Measurements from ENCODE around the gene ISG20.
A peak's percentile ranks its signal among the peaks of the same experiment; 100 is the strongest.

The ISG20 gene

GRCh38 chr15:88699861-88700260 is 61.0 kb downstream of the ISG20 start:
- Histone ChIP-seq H4K20me1 (ENCODE audit: insufficient read depth, low read length) (no peaks in the 10 kb centered on the region), H3K9me3 (ENCODE audit: insufficient read depth, low read length) (no peaks in the 10 kb centered on the region), H3K36me3 (replicated peaks; ENCODE audit: low read depth, low read length) (no peaks in the 10 kb centered on the region), H3K9ac (ENCODE audit: low read length) (no peak overlapping the region), H3K27me3 (ENCODE audit: low read depth, low read length) (peaks cover 24% of the 10 kb centered on the region; the same call in 1 of the 2 replicates), H2AFZ (ENCODE audit: low read depth, low read length) (no peak overlapping the region), H3K4me1 (ENCODE audit: low read length) (peaks cover 10% of the 10 kb centered on the region; the same call in 1 of the 2 replicates), H3K4me2 (ENCODE audit: low read length) (no peak overlapping the region), H3K27ac (ENCODE audit: low read length) (no peak overlapping the region), H3K79me2 (ENCODE audit: low read length) (no peaks in the 10 kb centered on the region), H3K4me3 (ENCODE audit: low read length) (no peak overlapping the region)
- no peak for TF ChIP-seq EZH2phosphoT487 (IDR thresholded peaks at IDR 0.05; ENCODE audit: low read depth)
- TF ChIP-seq CTCF (IDR thresholded peaks at IDR 0.05; ENCODE audit: low read depth, low read length), result no peak

GRCh38 chr15:88700716-88701115 is 61.9 kb downstream of the ISG20 start:
- Histone ChIP-seq H3K4me1 (ENCODE audit: low read length) (peaks cover 10% of the 10 kb centered on the region; the same call in 1 of the 2 replicates), H2AFZ (ENCODE audit: low read depth, low read length) (no peak overlapping the region), H3K27me3 (ENCODE audit: low read depth, low read length) (peaks cover 24% of the 10 kb centered on the region; the same call in 1 of the 2 replicates), H3K27ac (ENCODE audit: low read length) (no peak overlapping the region), H3K36me3 (replicated peaks; ENCODE audit: low read depth, low read length) (no peaks in the 10 kb centered on the region), H4K20me1 (ENCODE audit: insufficient read depth, low read length) (no peaks in the 10 kb centered on the region), H3K4me3 (ENCODE audit: low read length) (no peak overlapping the region), H3K9me3 (ENCODE audit: insufficient read depth, low read length) (no peaks in the 10 kb centered on the region), H3K4me2 (ENCODE audit: low read length) (no peak overlapping the region), H3K79me2 (ENCODE audit: low read length) (no peaks in the 10 kb centered on the region), H3K9ac (ENCODE audit: low read length) (no peak overlapping the region)
- TF ChIP-seq CTCF (IDR thresholded peaks at IDR 0.05; ENCODE audit: low read depth, low read length), result no peak
- TF ChIP-seq EZH2phosphoT487 (IDR thresholded peaks at IDR 0.05; ENCODE audit: low read depth), result no peak

- Histone ChIP-seq H3K27ac (ENCODE audit: low read length) (no peak overlapping the region), H3K4me2 (ENCODE audit: low read length) (no peak overlapping the region), H3K27me3 (ENCODE audit: low read depth, low read length) (peaks cover 24% of the 10 kb centered on the region; the same call in 1 of the 2 replicates), H2AFZ (ENCODE audit: low read depth, low read length) (no peak overlapping the region), H3K36me3 (replicated peaks; ENCODE audit: low read depth, low read length) (no peaks in the 10 kb centered on the region), H3K4me1 (ENCODE audit: low read length) (peaks cover 10% of the 10 kb centered on the region; the same call in 1 of the 2 replicates), H3K9me3 (ENCODE audit: insufficient read depth, low read length) (no peaks in the 10 kb centered on the region), H3K79me2 (ENCODE audit: low read length) (no peaks in the 10 kb centered on the region), H3K9ac (ENCODE audit: low read length) (no peak overlapping the region), H3K4me3 (ENCODE audit: low read length) (no peak overlapping the region), H4K20me1 (ENCODE audit: insufficient read depth, low read length) (no peaks in the 10 kb centered on the region)
- TF ChIP-seq EZH2phosphoT487 (IDR thresholded peaks at IDR 0.05; ENCODE audit: low read depth) (no peak), CTCF (IDR thresholded peaks at IDR 0.05; ENCODE audit: low read depth, low read length) (peak; percentile 91)
These were observed 62.8 kb downstream of the ISG20 start for GRCh38 chr15:88701561-88702095.

- no peaks in the 10 kb centered on the region for H3K36me3 ChIP-seq (replicated peaks; ENCODE audit: low read depth, low read length)
- TF ChIP-seq CTCF (IDR thresholded peaks at IDR 0.05; ENCODE audit: low read depth, low read length) (no peak), EZH2phosphoT487 (IDR thresholded peaks at IDR 0.05; ENCODE audit: low read depth) (no peak)
- peaks cover 10% of the 10 kb centered on the region; the same call in 1 of the 2 replicates for H3K4me1 ChIP-seq (ENCODE audit: low read length)
- H3K9me3 ChIP-seq (ENCODE audit: insufficient read depth, low read length), result no peaks in the 10 kb centered on the region
- no peak overlapping the region for H2AFZ ChIP-seq (ENCODE audit: low read depth, low read length)
- no peaks in the 10 kb centered on the region for H3K79me2 ChIP-seq (ENCODE audit: low read length)
- no peak overlapping the region for H3K4me2 ChIP-seq (ENCODE audit: low read length)
- no peak overlapping the region for H3K27ac ChIP-seq (ENCODE audit: low read length)
- H4K20me1 ChIP-seq (ENCODE audit: insufficient read depth, low read length), result no peaks in the 10 kb centered on the region
- no peak overlapping the region for H3K4me3 ChIP-seq (ENCODE audit: low read length)
- no peak overlapping the region for H3K9ac ChIP-seq (ENCODE audit: low read length)
- peaks cover 23% of the 10 kb centered on the region for H3K27me3 ChIP-seq (ENCODE audit: low read depth, low read length)
These were observed 64.2 kb downstream of the ISG20 start for GRCh38 chr15:88702983-88703382.
